ENCODE data around the gene TESK1. TPM values are rescaled to one million over a fixed set of nuclear protein-coding genes. Genes with fewer than 3 reads are reported as not detected.
"Not testable (repeated sequence)": the region's sequence is repeated elsewhere in the genome, so short reads cannot be mapped to it uniquely, and the experiment has no call there.

Gene TESK1
- polyA plus RNA-seq, 2 of the 4 experiments (the other 2 are of a cell fraction) = 16.5 to 33.0 TPM

- H3K9me3 ChIP-seq = peaks cover 14% of the 10 kb centered on the region
- POLR2A ChIA-PET; H3K4me3 ChIP-seq; FAIRE-seq; ATAC-seq; H3K27ac ChIP-seq; CTCF ChIA-PET; H3K4me2 ChIP-seq; DNase-seq (ENCODE audit: low read depth in 1 of 2, low spot score in 1 of 2); H3K4me1 ChIP-seq: not testable (repeated sequence)
- 80% methylated on average over 2 of the region's 2 CpGs for WGBS (ENCODE audit: missing lambda C conversion rate)
- TF ChIP-seq MAFK (IDR thresholded peaks at IDR 0.05; ENCODE audit: partially characterized antibody) = peak; percentile 60
Observed at GRCh38 chr9:35596907-35597306, 8.2 kb upstream of the TESK1 start.

GRCh38 chr9:35598866-35599590, 6.0 kb upstream of the TESK1 start:
- Histone ChIP-seq H3K27ac (no peak overlapping the region; a peak in 1 of 6 replicates), H3K9me3 (no peaks in the 10 kb centered on the region), H3K4me2 (no peak overlapping the region), H3K4me3 (no peak overlapping the region), H3K4me1 (no peaks in the 10 kb centered on the region)
- POLR2A ChIA-PET = no interaction called here
- CTCF ChIA-PET = interaction anchor here (0.7 to 2.2 kb wide), 10 partner anchors 12 to 482 kb away, joined by 3 to 7 read pairs (median 4); partner anchors contain the start of gene RUSC2
- 87% methylated on average over 6 of the region's 11 CpGs for WGBS (ENCODE audit: missing lambda C conversion rate)
- FAIRE-seq = no peak
- no peak for DNase-seq (ENCODE audit: low read depth in 1 of 2, low spot score in 1 of 2)
- ATAC-seq = no peak
- TF ChIP-seq FOXS1 (CRISPR knock-in tag; IDR thresholded peaks at IDR 0.05) (no peak), EHMT2 (IDR thresholded peaks at IDR 0.05; ENCODE audit: low read depth) (no peak), RFX5 (IDR thresholded peaks at IDR 0.05) (no peak), BCL3 (IDR thresholded peaks at IDR 0.05) (no peak), MYC (IDR thresholded peaks at IDR 0.05; ENCODE audit: borderline replicate concordance, low read length) (no peak), E2F6 (IDR thresholded peaks at IDR 0.05; ENCODE audit: borderline replicate concordance, low read depth) (no peak), ZC3H11A (IDR thresholded peaks at IDR 0.05) (no peak), RNF2 (IDR thresholded peaks at IDR 0.05; ENCODE audit: borderline replicate concordance, low read depth) (no peak), JUNB (IDR thresholded peaks at IDR 0.05) (no peak), CBX2 (IDR thresholded peaks at IDR 0.05; ENCODE audit: borderline replicate concordance, low read depth) (no peak), HOXA7 (CRISPR knock-in tag; IDR thresholded peaks at IDR 0.05) (no peak), CBX8 (IDR thresholded peaks at IDR 0.05) (no peak), RARB (CRISPR knock-in tag; IDR thresholded peaks at IDR 0.05) (no peak)

- H3K4me1 ChIP-seq = no peaks in the 10 kb centered on the region
- H3K9me3 ChIP-seq = no peaks in the 10 kb centered on the region
- POLR2A ChIA-PET = no interaction called here
- DNase-seq (ENCODE audit: low read depth in 1 of 2, low spot score in 1 of 2) = peak in 1 of 2 experiments; percentile 24
- no peak for FAIRE-seq
- TF ChIP-seq RNF2 (IDR thresholded peaks at IDR 0.05; ENCODE audit: borderline replicate concordance, low read depth) = no peak
- TF ChIP-seq CEBPB (IDR thresholded peaks at IDR 0.05) = peak; percentile 35 to 74; a peak in 3 of 4 replicates
- CTCF ChIA-PET = interaction anchor here (0.6 to 2.2 kb wide), 14 partner anchors 11 to 483 kb away, joined by 3 to 7 read pairs (median 4); partner anchors contain the start of gene RUSC2
- H3K4me2 ChIP-seq = no peak overlapping the region
- H3K27ac ChIP-seq = no peak overlapping the region; a peak in 1 of 6 replicates
- WGBS (ENCODE audit: missing lambda C conversion rate) = 68% methylated on average over 13 of the region's 14 CpGs
- no peak for ATAC-seq
- no peak overlapping the region for H3K4me3 ChIP-seq
Observed at GRCh38 chr9:35599763-35600604, 5.1 kb upstream of the TESK1 start.

GRCh38 chr9:35603506-35603985, 1.5 kb upstream of the TESK1 start:
- WGBS (ENCODE audit: missing lambda C conversion rate) = 31% methylated on average over 18 of the region's 18 CpGs
- no peak for ATAC-seq

More at GRCh38 chr9:35603506-35603985, 1.5 kb upstream of the TESK1 start:
- peak overlapping the region; percentile 42 for H3K4me3 ChIP-seq
- peaks cover 11% of the 10 kb centered on the region for H3K4me1 ChIP-seq
- ChIA-PET CTCF (interaction anchor here (0.6 to 2.6 kb wide), 43 partner anchors 11 to 489 kb away, joined by 3 to 13 read pairs (median 4); partner anchors contain the start of genes CCDC107, CD72, CREB3 and RMRP), POLR2A (interaction anchor here (0.6 to 2.1 kb wide), 12 partner anchors 9 to 488 kb away, joined by 3 to 10 read pairs (median 4); partner anchors contain the start of genes ATOSB, CCDC107, CREB3 and GBA2)
- TF ChIP-seq ATOH8 (CRISPR knock-in tag; IDR thresholded peaks at IDR 0.05; ENCODE audit: low read depth) = peak; percentile 59; the same call in 1 of the 2 replicates
- no peak for TF ChIP-seq JUN (IDR thresholded peaks at IDR 0.05)
- no peak for TF ChIP-seq MAFK (IDR thresholded peaks at IDR 0.05; ENCODE audit: partially characterized antibody)
- TF ChIP-seq HOXB5 (CRISPR knock-in tag; IDR thresholded peaks at IDR 0.05) = 0 out of 2 replicates have a peak, but pooled peaks have one; percentile 36
- peak in 1 of 2 experiments; percentile 63; a peak in 2 of 4 replicates for TF ChIP-seq CEBPB (IDR thresholded peaks at IDR 0.05)
- TF ChIP-seq BCL3 (IDR thresholded peaks at IDR 0.05) = 0 out of 3 replicates have a peak, but pooled peaks have one; percentile 40
- peak; percentile 63; the same call in 1 of the 2 replicates for TF ChIP-seq HOXA7 (CRISPR knock-in tag; IDR thresholded peaks at IDR 0.05)
- DNase-seq (ENCODE audit: low read depth in 1 of 2, low spot score in 1 of 2) (no peak), FAIRE-seq (no peak)
- H3K4me2 ChIP-seq = peak overlapping the region; percentile 77
- no peaks in the 10 kb centered on the region for H3K9me3 ChIP-seq
- peak overlapping the region; percentile 74 to 82 for H3K27ac ChIP-seq

All from A549 (cell line).